Muscle of back (tissue), 13 donors: ENCODE measurements around the gene CR1L. TPM values are rescaled to one million over a fixed set of nuclear protein-coding genes. Genes with fewer than 3 reads are reported as not detected.
"Not testable (repeated sequence)": the region's sequence is repeated elsewhere in the genome, so short reads cannot be mapped to it uniquely, and the experiment has no call there.

ENCODE experiments used
- DNase-seq, 3 donors: peaks; one replicate each; pipeline versions ENCODE4 v3.0.0 to v3.0.0-alpha.2; 2013
- long read RNA-seq, 9 donors: transcript quantifications; one replicate each; lab custom pipeline, GENCODE V29; 2026
- polyA plus RNA-seq, 10 donors: library from polyadenylated mRNA; unstranded; fragments of 120-200 nt; gene quantifications; one replicate each; pipeline ENCODE4 v1.2.1, GENCODE V29; 2013; ENCODE audit not compliant: insufficient read length in 10 of 10

The CR1L gene
- 1 to 10 TPM in 1 of 10 donors, under 1 TPM in 6, not detected in 3; 0.15 to 1.6 (median 0.23) TPM for polyA plus RNA-seq
- long read RNA-seq, donor 1: 0 reads
- long read RNA-seq, donor 2: 0 reads
- long read RNA-seq, donor 3: 0 reads
- long read RNA-seq, donor 4: 0 reads
- long read RNA-seq, donor 5: 0 reads
- long read RNA-seq, donor 6: 0 reads
- long read RNA-seq, donor 7: 0 reads
- long read RNA-seq, donor 8: 0 reads
- long read RNA-seq, donor 9: 0 reads

- DNase-seq: peak; percentile 56 to 90 (median 74)
These were observed at the start of gene CR1L for GRCh38 chr1:207644852-207645634. Gene CR1L (plus strand): TSS chr1:207645133. CDS start chr1:207645234, 101 bp downstream.

GRCh38 chr1:207603777-207604176, 41.2 kb upstream of the CR1L start:
- DNase-seq: no peak

DNA sequence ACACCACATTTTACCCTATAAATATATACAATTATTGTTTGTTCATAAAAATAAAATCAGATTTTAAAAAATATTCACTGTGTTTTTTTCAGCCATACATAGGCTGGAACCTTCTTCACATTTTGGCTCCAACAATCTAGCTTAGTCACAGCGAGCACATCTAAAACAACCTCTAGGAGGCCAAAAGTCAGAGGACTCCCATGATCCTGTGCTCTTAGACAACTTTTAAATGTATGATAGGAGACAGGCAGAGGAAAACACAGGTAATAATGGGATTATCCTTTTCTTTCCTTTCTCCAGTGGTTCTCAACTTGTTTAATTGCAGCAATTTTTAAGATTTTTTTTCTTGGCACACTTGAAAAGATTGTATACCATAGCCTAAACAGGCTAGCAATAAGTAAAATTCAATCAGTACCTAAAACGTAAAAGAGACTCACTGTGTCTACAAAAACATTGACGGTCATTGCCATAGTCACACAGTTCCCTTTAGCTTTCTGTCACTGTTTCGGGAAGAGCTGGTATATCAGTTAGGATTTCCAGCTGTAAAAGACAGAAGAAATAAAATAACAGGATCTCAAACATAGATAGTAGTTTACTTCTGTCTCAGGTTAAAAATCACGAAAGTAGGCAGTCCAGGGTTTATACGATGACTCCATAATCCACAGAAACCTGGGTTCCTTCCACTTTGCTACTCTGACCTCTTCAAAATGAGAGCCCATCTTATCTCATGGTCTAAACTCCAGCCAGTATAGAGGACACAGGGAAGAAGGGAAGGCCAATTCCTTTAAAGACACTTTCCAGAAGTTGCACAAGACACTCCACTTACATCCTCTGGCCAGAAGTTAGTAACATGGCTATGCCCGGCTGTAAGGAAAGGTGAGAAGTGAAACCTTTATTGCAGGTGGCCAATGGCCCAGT, 39.2 kb upstream of the CR1L start:
- DNase-seq: no peak

DNA sequence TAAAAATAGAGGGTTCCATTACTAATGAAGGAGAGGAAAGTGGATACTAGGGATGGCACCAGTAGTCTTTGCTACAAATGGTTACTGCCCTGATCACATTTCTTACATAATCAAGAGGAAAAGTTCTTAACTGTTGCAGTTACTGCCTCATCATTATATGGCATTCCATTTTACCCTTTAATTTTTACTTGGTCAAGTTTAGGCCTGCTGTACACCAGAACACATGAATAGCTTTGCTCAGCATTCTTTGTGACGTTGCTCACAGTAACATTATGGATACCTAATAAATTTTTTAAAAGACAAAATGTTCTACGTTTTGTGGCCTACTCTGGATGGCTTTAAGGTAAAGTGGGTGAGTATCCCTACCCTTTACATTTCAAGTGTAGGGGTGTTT, 38.6 kb upstream of the CR1L start:
- no peak for DNase-seq

- DNase-seq: no peak
These were observed 32.2 kb upstream of the CR1L start for GRCh38 chr1:207612762-207613161.

DNA sequence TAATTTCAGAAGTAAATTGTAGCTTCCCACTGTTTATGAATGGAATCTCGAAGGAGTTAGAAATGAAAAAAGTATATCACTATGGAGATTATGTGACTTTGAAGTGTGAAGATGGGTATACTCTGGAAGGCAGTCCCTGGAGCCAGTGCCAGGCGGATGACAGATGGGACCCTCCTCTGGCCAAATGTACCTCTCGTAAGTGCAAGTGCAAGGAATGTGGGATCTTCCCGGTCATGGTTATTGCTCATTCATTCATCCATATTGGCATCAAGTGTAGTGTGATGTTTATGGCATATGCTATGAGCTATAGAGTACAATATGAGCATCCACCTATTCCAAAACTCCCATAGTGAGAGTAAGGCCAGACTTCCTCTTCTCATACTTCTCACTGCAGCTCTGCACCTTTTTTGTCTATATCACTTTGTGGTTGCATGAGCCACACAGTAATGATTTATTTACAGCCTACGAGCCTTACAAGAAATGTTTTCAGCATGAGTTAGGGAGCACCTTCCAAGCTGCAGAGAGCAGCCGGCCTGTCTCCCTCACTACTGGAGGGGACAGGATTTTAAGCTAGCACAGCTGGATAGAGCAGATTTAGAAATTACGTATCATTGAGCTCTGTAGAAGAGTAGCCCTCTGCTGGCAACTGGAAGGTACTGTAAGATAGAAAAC, 24.9 kb upstream of the CR1L start:
- peak; percentile 20 to 70 (median 38) for DNase-seq

- no peak for DNase-seq
These were observed 24.4 kb upstream of the CR1L start for GRCh38 chr1:207620543-207620893.

DNA sequence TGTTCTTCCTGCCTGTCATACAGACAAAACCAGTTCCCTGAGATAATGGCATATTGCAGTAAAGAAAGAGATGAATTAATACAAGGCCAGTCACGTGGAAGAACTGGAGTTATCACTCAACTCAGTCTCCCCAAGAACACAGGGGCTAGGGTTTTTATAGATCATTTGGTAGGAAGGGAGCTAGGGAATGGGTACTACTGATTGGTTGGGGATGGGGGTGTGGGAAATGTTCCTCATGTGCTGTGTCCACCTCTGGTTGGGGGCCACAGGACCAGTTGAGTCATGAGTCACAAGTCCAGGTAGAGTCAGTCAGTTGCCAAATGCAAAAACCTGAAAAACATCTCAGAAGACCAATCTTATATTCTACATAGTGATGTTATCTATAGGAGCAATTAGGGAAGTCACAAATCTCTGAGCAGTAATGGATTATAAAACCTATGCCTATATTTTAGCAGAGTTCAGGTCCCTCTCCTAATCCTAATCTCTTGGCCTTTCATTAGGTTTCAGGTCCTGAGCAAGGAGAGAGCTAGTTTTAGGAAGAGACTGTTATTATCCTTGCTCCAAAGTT, 19.3 kb upstream of the CR1L start:
- not testable (repeated sequence) for DNase-seq

DNA sequence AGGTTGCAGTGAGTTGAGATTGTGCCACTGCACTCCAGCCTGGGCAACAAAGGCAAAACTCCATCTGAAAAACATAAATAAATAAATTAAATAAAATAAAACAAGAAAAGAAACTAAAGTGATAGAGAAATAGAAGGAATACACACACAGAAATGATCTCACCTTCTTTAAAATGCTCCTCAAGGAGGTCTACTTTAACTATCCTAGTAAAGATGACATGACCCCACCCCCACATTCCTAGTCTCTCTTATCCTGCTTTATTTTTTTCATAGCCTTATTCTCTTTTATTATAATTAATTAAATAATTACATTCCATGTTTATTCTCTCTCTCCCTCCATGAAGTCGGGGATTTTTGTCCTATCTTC, 18.0 kb upstream of the CR1L start:
- no peak for DNase-seq

DNA sequence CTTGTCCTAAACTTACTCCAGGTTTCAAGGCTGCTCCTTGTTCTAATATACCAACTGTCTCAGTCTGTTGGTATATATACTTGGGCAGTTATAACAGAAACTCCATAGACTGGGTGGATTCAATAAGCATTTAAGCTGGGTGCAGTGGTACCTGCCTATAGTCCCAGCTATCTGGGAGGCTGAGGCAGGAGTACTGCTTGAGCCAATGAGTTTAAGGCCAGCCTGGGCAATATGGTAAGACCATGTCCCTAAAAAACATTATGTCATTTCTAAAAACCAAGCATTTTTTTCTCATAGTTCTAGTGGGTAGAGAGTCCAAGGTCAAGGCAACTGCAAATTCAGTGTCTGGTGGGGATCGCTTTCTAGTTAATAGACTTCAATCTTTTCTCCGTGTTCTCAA, 17.4 kb upstream of the CR1L start:
- no peak for DNase-seq

DNA sequence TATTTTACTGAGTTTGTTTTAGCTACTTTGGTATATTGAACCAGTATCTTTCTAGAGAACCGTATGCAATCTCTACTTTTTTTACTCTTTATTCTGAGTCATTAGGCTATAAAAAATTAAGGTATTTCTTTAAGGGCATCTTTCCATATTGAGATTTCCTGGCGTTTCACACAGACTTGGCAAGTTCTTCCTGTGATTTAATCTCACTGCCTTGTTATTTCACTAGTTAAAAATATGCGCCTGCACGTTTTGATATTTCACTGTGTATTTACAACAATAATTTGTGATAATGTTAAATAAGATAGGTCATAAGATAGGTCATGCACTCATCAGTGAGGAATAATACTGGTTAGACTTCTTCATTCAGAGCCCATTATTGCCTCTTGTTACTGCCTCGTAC, 16.2 kb upstream of the CR1L start:
- no peak for DNase-seq

DNA sequence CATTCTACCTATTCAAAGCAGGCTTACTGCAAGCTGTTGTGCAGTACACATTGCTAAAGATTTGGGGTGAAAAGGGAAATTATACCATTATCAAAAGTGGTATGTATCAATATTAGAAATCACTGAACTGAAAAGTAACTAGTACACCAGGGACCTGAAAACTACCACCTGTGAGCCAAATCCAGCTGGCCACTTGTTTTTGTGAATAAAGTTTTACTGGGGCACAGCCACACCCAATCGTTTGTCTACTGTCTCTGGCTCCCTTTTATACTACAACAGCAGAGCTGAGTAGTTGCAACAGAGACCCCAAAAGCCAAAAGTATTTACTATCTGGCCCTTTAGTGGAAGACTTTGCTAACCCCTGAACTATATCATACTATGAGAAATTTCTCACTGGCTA, 13.8 kb upstream of the CR1L start:
- no peak for DNase-seq

DNA sequence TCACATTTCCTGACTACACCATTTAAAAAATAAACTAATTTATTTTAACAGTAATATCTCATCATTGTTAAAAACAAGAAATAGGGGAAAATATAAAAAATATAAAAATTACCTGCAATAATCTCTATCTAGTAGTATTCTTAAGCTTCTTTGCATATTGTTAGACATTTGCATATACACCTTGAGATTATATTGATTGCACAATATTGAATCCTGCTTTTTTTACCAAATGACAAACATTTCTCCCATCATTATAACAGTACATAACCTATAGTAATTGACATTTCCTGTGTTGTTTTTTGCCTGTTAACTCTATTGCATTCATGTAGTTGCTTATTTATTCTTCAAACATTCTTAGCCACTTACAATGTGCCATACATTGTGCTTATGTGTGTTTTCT, 11.7 kb upstream of the CR1L start:
- no peak for DNase-seq

- DNase-seq: not testable (repeated sequence)
These were observed 11.1 kb upstream of the CR1L start for GRCh38 chr1:207633699-207634289.

- not testable (repeated sequence) for DNase-seq
These were observed 10.6 kb upstream of the CR1L start for GRCh38 chr1:207634293-207634692.

DNA sequence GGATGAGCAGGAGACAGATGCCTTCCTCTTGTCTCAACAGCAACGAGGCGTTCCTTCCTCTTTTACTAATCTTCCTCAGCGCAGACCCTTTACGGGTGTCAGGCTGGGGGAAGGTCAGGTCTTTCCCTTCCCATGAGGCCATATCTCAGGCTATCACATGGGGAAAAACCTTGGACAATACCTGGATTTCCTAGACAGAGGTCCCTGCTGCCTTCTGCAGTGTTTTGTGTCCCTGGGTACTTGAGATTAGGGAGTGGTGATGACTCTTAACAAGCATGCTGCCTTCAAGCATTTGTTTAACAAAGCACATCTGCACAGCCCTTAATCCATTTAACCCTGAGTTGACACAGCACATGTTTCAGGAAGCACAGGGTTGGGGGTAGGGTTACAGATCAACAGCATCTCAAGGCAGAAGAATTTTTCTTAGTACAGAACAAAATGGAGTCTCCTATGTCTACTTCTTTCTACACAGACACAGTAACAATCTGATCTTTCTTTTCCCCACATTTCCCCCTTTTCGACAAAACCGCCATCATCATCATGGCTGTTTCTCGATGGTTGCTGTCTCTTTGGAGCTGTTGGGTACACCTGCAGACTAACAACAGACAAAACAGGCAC, 9.3 kb upstream of the CR1L start:
- DNase-seq: not testable (repeated sequence)

GRCh38 chr1:207638487-207639145, 6.3 kb upstream of the CR1L start:
- DNase-seq: not testable (repeated sequence)

DNA sequence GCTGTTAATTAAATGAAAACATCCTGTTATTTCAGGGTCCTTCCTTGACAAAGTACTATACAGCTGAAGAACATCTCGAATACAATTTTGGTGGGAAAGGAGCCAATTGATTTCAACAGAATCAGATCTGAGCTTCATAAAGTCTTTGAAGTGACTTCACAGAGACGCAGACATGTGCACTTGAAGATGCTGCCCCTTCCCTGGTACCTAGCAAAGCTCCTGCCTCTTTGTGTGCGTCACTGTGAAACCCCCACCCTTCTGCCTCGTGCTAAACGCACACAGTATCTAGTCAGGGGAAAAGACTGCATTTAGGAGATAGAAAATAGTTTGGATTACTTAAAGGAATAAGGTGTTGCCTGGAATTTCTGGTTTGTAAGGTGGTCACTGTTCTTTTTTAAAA, 5.6 kb upstream of the CR1L start:
- DNase-seq: not testable (repeated sequence)

DNA sequence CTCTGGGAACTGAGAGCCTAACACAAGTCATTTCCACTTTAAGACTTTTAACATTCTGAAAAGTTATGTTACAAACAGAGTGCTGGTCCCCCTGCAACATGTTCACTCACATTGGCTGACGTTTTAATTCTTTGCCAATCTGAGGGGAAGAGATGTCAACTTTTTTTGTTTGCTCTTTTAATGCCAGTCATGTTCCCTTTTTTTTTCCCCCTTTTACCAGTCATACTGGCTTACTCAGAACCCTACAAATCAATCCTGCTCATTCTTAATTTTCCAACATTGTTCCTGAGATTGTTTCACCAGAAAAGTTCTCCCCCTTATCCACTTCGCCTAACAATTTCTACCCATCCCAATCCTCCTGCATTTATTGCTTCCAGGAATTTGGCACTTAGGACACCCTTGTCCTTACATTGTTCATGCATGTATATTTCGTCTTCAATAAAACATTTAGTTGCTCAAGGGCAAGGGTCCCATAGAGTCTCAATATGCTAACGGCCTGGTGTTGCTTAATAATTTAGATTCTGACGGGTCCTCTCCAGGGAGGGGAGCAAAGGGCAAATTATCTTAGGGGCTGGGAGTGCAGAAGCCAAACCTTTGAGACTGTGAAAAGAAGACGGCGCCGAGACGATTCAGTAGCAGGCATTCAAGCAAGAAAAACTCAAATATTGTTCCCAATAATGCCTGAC, 624 bp upstream of the CR1L start:
- DNase-seq: peak in 1 of 3 donors; percentile 14
